Loucy (cell line): Measurements from ENCODE around the gene PAX3.

Source experiments
- H2AFZ ChIP-seq: fragments of 200-600 bp; sonication (generic); 2 replicates; pipeline ENCODE4 v1.6.0; 2016; ENCODE audit warnings: antibody characterized with exemption, mild to moderate bottlenecking, low read length, moderate library complexity
- H3F3A ChIP-seq: fragments of 200-600 bp; 2 replicates; pipeline ENCODE4 v1.6.0; 2016; ENCODE audit warnings: antibody characterized with exemption, low read depth, mild to moderate bottlenecking
- H3K27me3 ChIP-seq: fragments of 200-600 bp; sonication (generic); 2 replicates; pipeline ENCODE4 v1.6.1; 2014; ENCODE audit warnings: low read length, mild to moderate bottlenecking; ENCODE audit not compliant: insufficient read depth, poor library complexity, severe bottlenecking
- H3K36me3 ChIP-seq: fragments of 200-600 bp; sonication (generic); 2 replicates; pipeline ENCODE4 v1.6.1; 2016; ENCODE audit warnings: low read length; ENCODE audit not compliant: insufficient read depth
- H3K4me1 ChIP-seq: fragments of 200-600 bp; sonication (generic); 2 replicates; pipeline ENCODE4 v1.5.1; 2014; ENCODE audit warnings: low read length, mild to moderate bottlenecking; ENCODE audit not compliant: insufficient read depth, poor library complexity, severe bottlenecking
- H3K4me2 ChIP-seq: fragments of 200-600 bp; sonication (generic); 2 replicates; pipeline ENCODE4 v1.6.0; 2014; ENCODE audit warnings: antibody characterized with exemption, low read length, low read depth, mild to moderate bottlenecking; ENCODE audit not compliant: poor library complexity, severe bottlenecking
- H3K4me3 ChIP-seq: fragments of 200-600 bp; sonication (generic); 2 replicates; pipeline ENCODE4 v1.5.1; 2014; ENCODE audit warnings: low read length, mild to moderate bottlenecking, mixed read lengths; ENCODE audit not compliant: poor library complexity, severe bottlenecking
- H3K79me2 ChIP-seq: fragments of 200-600 bp; sonication (generic); 2 replicates; pipeline ENCODE4 v1.6.1; 2014; ENCODE audit warnings: low read length; ENCODE audit not compliant: insufficient read depth
- H3K9ac ChIP-seq: fragments of 200-600 bp; sonication (generic); 2 replicates; pipeline ENCODE4 v1.6.0; 2014; ENCODE audit warnings: mild to moderate bottlenecking, low read depth, low read length, moderate library complexity; ENCODE audit not compliant: poor library complexity, severe bottlenecking
- H3K9me2 ChIP-seq: fragments of 200-600 bp; sonication (generic); replicated peaks from 2 replicates; pipeline ENCODE4 v1.6.1; 2016; ENCODE audit warnings: low read depth, low read length, mixed read lengths
- H3K9me3 ChIP-seq: fragments of 200-600 bp; sonication (generic); 2 replicates; pipeline ENCODE4 v1.6.1; 2014; ENCODE audit warnings: mild to moderate bottlenecking, antibody characterized with exemption, low read length, low read depth; ENCODE audit not compliant: insufficient read depth
- H4K20me1 ChIP-seq: fragments of 200-600 bp; sonication (generic); 2 replicates; pipeline ENCODE4 v1.6.0; 2014; ENCODE audit warnings: antibody characterized with exemption, low read length, mild to moderate bottlenecking; ENCODE audit not compliant: insufficient read depth, poor library complexity, severe bottlenecking
- EZH2phosphoT487 ChIP-seq: fragments of 200-600 bp; IDR thresholded peaks from 2 replicates; pipeline ENCODE4 v1.6.1; 2018; ENCODE audit warnings: antibody characterized with exemption, mild to moderate bottlenecking, moderate library complexity, borderline replicate concordance
- TF ChIP-seq, protein P1 (sequence below): fragments of 200-600 bp; sonication (generic); conservative IDR thresholded peaks from 2 replicates; pipeline ENCODE4 v1.5.1; 2014; ENCODE audit warnings: mild to moderate bottlenecking, antibody characterized with exemption, low read length

PAX3 gene

DNA sequence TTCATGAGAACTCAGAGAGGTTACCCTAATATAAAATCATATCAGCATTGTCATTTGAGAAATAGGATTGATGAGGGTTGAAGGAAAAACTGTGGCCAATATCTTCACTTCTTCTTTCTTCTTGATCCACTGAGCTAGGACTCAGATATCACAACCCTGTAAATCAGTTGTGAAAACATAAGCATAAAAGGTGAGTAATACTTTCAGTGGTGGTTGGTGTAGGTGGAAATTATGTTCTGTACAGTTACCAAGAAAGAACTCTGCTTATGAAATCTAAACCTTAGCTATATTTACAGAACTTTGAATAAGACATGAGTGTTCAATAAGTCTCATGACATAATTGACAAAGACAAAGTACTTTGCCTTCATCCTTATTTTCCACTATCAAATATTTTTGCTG lies 56.3 kb downstream of the PAX3 start:
- H4K20me1 ChIP-seq: no peaks in the 10 kb centered on the region
- no peaks in the 10 kb centered on the region for H3K36me3 ChIP-seq
- H3K27me3 ChIP-seq: no peaks in the 10 kb centered on the region

DNA sequence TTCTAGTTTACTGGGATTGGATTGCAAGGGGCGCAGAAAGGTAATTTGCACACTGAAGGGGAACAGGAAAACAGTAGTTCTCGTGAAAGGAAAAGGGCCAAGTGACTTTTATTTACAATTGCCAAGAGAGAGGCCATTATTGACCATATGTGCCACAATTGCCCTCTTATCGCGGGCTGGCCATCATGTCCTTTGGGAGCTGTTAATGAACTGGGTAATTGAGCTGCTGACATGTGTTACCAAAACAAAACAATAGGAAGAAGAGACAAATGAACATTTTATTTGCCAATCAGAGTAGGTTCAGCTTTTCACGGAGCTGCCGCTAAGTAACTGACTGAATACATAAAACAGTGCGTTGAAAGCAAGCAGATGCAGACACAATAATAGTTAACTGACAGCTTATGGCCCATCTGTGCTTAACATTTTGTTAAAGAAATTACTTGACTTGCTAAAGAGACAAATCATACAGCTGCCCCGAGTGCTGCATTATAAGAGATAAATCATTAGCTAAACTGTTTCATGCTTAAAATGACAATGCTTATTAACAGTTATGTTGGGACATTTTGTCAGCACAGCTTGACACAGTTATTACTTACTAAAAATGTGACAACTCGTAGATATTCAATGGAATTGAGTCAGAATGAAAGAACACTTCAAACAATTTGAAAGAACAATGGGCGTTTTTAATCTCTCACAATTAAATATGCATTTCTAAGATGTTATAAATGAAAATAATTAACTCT lies 57.5 kb downstream of the PAX3 start:
- no peaks in the 10 kb centered on the region for H3K79me2 ChIP-seq
- TF ChIP-seq, protein P1, sequence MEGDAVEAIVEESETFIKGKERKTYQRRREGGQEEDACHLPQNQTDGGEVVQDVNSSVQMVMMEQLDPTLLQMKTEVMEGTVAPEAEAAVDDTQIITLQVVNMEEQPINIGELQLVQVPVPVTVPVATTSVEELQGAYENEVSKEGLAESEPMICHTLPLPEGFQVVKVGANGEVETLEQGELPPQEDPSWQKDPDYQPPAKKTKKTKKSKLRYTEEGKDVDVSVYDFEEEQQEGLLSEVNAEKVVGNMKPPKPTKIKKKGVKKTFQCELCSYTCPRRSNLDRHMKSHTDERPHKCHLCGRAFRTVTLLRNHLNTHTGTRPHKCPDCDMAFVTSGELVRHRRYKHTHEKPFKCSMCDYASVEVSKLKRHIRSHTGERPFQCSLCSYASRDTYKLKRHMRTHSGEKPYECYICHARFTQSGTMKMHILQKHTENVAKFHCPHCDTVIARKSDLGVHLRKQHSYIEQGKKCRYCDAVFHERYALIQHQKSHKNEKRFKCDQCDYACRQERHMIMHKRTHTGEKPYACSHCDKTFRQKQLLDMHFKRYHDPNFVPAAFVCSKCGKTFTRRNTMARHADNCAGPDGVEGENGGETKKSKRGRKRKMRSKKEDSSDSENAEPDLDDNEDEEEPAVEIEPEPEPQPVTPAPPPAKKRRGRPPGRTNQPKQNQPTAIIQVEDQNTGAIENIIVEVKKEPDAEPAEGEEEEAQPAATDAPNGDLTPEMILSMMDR: no peak
- TF ChIP-seq EZH2phosphoT487: no peak

More for the DNA sequence above, 56.3 kb downstream of the PAX3 start:
- Histone ChIP-seq H3K9ac (no peak overlapping the region), H2AFZ (no peak overlapping the region), H3K4me1 (no peaks in the 10 kb centered on the region), H3K9me2 (no peaks in the 10 kb centered on the region), H3K4me3 (no peak overlapping the region), H3K79me2 (no peaks in the 10 kb centered on the region), H3K4me2 (no peak overlapping the region), H3F3A (no peaks in the 10 kb centered on the region), H3K9me3 (no peaks in the 10 kb centered on the region)
- TF ChIP-seq, protein P1: no peak
- no peak for TF ChIP-seq EZH2phosphoT487

DNA sequence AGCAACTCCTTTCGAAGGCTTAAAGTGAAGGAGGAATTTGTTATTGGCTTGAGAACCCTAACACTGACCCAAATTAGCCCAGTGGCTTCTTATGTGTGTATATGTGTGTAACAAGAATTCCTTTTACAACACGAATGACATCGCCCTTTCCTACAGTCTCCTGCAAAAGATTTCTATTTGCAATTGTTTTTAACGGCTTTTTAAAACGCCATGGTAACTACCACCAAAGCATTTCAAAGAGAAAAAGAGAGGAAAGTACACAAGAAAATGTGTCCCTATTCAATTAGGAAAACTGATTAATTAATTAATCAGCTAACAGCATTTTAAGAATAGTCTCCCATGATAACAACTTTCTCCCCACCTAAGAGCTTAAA lies 58.1 kb downstream of the PAX3 start:
- Histone ChIP-seq H3K4me1 (no peaks in the 10 kb centered on the region), H3K9me2 (no peaks in the 10 kb centered on the region), H2AFZ (no peak overlapping the region), H4K20me1 (no peaks in the 10 kb centered on the region), H3F3A (no peaks in the 10 kb centered on the region), H3K4me2 (no peak overlapping the region), H3K36me3 (no peaks in the 10 kb centered on the region), H3K9me3 (no peaks in the 10 kb centered on the region), H3K9ac (no peak overlapping the region), H3K27me3 (no peaks in the 10 kb centered on the region), H3K79me2 (no peaks in the 10 kb centered on the region), H3K4me3 (no peak overlapping the region)
- no peak for TF ChIP-seq EZH2phosphoT487
- TF ChIP-seq, protein P1: no peak

More for the DNA sequence above, 57.5 kb downstream of the PAX3 start:
- no peaks in the 10 kb centered on the region for H3K36me3 ChIP-seq
- H3K27me3 ChIP-seq: no peaks in the 10 kb centered on the region
- H4K20me1 ChIP-seq: no peaks in the 10 kb centered on the region
- H3K9ac ChIP-seq: no peak overlapping the region
- no peaks in the 10 kb centered on the region for H3K9me3 ChIP-seq
- no peaks in the 10 kb centered on the region for H3K9me2 ChIP-seq
- no peaks in the 10 kb centered on the region for H3F3A ChIP-seq
- H3K4me1 ChIP-seq: no peaks in the 10 kb centered on the region
- H3K4me3 ChIP-seq: no peak overlapping the region
- H3K4me2 ChIP-seq: no peak overlapping the region
- no peak overlapping the region for H2AFZ ChIP-seq
